GM21529 (cell line): ENCODE measurements around the gene INTS3.
A peak's percentile ranks its signal among the peaks of the same experiment; 100 is the strongest.
"Not testable (repeated sequence)": the region's sequence is repeated elsewhere in the genome, so short reads cannot be mapped to it uniquely, and the experiment has no call there.

Experiments used
- ATAC-seq: cut with Tn5 transposase; IDR thresholded peaks from one replicate; pipeline ENCODE4 v1.9.1; 2021; ENCODE audit not compliant: unreplicated experiment

The INTS3 gene

GRCh38 chr1:153698923-153699714, 28.7 kb upstream of the INTS3 start:
- no peak for ATAC-seq

- ATAC-seq: no peak
These were observed 28.1 kb upstream of the INTS3 start for GRCh38 chr1:153699768-153700167.

- no peak for ATAC-seq
These were observed 22.4 kb upstream of the INTS3 start for GRCh38 chr1:153705484-153705883.

GRCh38 chr1:153711026-153711425, 16.8 kb upstream of the INTS3 start:
- no peak for ATAC-seq

- not testable (repeated sequence) for ATAC-seq
These were observed 11.6 kb upstream of the INTS3 start for GRCh38 chr1:153716211-153716610.

GRCh38 chr1:153717330-153717729, 10.5 kb upstream of the INTS3 start:
- no peak for ATAC-seq

- no peak for ATAC-seq
These were observed 4.2 kb upstream of the INTS3 start for GRCh38 chr1:153723687-153724086.

GRCh38 chr1:153724634-153725033, 3.2 kb upstream of the INTS3 start:
- ATAC-seq: not testable (repeated sequence)

GRCh38 chr1:153728305-153729066, 636 bp downstream of the INTS3 start:
- no peak for ATAC-seq

- ATAC-seq: no peak
These were observed 2.7 kb downstream of the INTS3 start for GRCh38 chr1:153730468-153730988.

- no peak for ATAC-seq
These were observed 6.1 kb downstream of the INTS3 start for GRCh38 chr1:153733970-153734369.

- no peak for ATAC-seq
These were observed 6.7 kb downstream of the INTS3 start for GRCh38 chr1:153734396-153735089.

- no peak for ATAC-seq
These were observed 7.2 kb downstream of the INTS3 start for GRCh38 chr1:153735090-153735420.

GRCh38 chr1:153741986-153742385, 14.1 kb downstream of the INTS3 start:
- no peak for ATAC-seq

GRCh38 chr1:153742411-153743142, 14.7 kb downstream of the INTS3 start:
- peak; percentile 60 for ATAC-seq

- ATAC-seq: no peak
These were observed 17.6 kb downstream of the INTS3 start for GRCh38 chr1:153745417-153745816.

- no peak for ATAC-seq
These were observed 18.3 kb downstream of the INTS3 start for GRCh38 chr1:153746174-153746573.

GRCh38 chr1:153748903-153749302, 21.1 kb downstream of the INTS3 start:
- no peak for ATAC-seq

GRCh38 chr1:153749408-153750005, 21.7 kb downstream of the INTS3 start:
- ATAC-seq: peak; percentile 88
